HUES6 (cell line): Measurements from ENCODE around the gene C19orf44.
A peak's percentile ranks its signal among the peaks of the same experiment; 100 is the strongest.

ENCODE experiments used
- H3K27ac ChIP-seq: 2 replicates; pipeline ENCODE4 v1.7.0; 2013; ENCODE audit warnings: low read depth, mild to moderate bottlenecking, low read length, inconsistent platforms
- H3K27me3 ChIP-seq: 2 replicates; pipeline ENCODE4 v1.6.1; 2013; ENCODE audit warnings: low read length; ENCODE audit not compliant: control insufficient read depth, insufficient read depth
- H3K36me3 ChIP-seq: 2 replicates; pipeline ENCODE4 v1.6.1; 2013; ENCODE audit warnings: low read length; ENCODE audit not compliant: control insufficient read depth, insufficient read depth
- H3K4me1 ChIP-seq: 2 replicates; pipeline ENCODE4 v1.6.1; 2013; ENCODE audit warnings: low read length; ENCODE audit not compliant: control insufficient read depth, insufficient read depth
- H3K4me3 ChIP-seq: 2 replicates; pipeline ENCODE4 v1.5.1; 2013; ENCODE audit warnings: low read depth, low read length
- H3K9ac ChIP-seq: one replicate; pipeline ENCODE4 v1.6.1; 2013; ENCODE audit warnings: mild to moderate bottlenecking, low read length
- H3K9me3 ChIP-seq: 2 replicates; pipeline ENCODE4 v1.6.1; 2013; ENCODE audit warnings: low read depth, low read length; ENCODE audit not compliant: control insufficient read depth, insufficient read depth

The C19orf44 gene

GRCh38 chr19:16527971-16528521 is 31.9 kb downstream of the C19orf44 start:
- no peak overlapping the region for H3K27ac ChIP-seq
- no peak overlapping the region for H3K4me3 ChIP-seq
- H3K9ac ChIP-seq: no peak overlapping the region
- no peaks in the 10 kb centered on the region for H3K27me3 ChIP-seq
- H3K9me3 ChIP-seq: no peaks in the 10 kb centered on the region
- H3K4me1 ChIP-seq: no peaks in the 10 kb centered on the region
- H3K36me3 ChIP-seq: peaks cover 100% of the 10 kb centered on the region

GRCh38 chr19:16529466-16530144 is 33.4 kb downstream of the C19orf44 start:
- no peaks in the 10 kb centered on the region for H3K9me3 ChIP-seq
- no peak overlapping the region for H3K9ac ChIP-seq
- H3K27me3 ChIP-seq: no peaks in the 10 kb centered on the region
- H3K36me3 ChIP-seq: peaks cover 100% of the 10 kb centered on the region
- H3K4me3 ChIP-seq: no peak overlapping the region
- no peaks in the 10 kb centered on the region for H3K4me1 ChIP-seq
- no peak overlapping the region for H3K27ac ChIP-seq

- Histone ChIP-seq H3K4me3 (no peak overlapping the region), H3K9ac (no peak overlapping the region), H3K9me3 (no peaks in the 10 kb centered on the region), H3K4me1 (no peaks in the 10 kb centered on the region), H3K27me3 (no peaks in the 10 kb centered on the region), H3K27ac (no peak overlapping the region), H3K36me3 (peaks cover 100% of the 10 kb centered on the region)
Observed at GRCh38 chr19:16530540-16531379, 34.6 kb downstream of the C19orf44 start.

DNA sequence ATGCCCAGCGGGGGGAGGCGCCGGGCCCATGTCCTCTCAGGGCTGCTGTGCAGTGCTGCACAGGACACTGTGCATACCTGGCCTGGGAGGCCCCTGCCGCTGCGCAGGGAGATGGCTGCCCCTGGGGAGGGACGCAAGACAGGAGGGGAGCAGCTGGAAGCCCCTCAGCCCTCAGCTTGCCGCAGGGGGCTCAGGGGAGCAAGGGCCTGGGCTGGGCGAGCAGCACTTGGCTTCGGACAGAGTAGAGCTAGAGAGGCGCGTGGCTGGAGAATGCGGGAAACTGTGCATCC is 35.1 kb downstream of the C19orf44 start:
- Histone ChIP-seq H3K27ac (no peak overlapping the region), H3K9me3 (no peaks in the 10 kb centered on the region), H3K4me3 (no peak overlapping the region), H3K27me3 (no peaks in the 10 kb centered on the region), H3K4me1 (no peaks in the 10 kb centered on the region), H3K36me3 (peaks cover 100% of the 10 kb centered on the region), H3K9ac (no peak overlapping the region)

DNA sequence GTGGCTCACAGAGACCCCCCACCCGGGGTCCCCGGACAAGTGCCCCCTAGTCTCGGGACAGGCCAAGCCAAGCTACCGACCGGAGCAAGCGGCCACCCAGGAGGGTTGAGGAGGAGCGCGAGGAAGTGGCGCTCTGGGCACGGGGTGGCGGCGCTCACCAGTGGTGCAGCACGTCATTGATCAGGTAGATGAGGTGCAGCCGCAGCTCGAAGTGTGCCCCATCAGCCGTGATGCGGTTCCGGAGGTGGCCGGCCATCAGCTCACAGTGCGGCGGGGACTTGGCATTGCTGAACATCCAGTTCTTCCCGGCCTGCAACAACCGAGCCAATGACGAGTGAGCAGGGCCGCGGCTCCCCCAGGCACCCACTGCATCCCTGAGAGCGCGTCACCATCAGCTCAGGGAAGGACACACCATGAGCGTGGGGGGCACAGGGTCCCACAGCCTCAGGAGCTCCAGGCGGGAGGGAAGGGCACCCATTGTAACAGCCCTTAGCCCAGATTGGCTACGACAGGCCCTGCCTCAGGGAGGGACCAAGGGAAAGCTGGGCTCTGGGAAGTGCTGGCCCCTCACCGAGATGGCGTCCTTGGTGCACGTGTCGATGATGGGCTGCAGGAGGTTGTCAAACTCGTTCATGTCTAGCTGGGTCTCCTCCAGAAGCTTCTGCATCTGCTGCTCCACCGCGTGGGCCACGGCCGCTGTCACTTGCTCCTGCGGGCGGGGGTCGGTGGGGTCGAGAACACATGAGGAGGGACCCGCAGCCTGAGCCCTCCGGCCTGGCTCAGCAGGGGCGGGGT is 36.4 kb downstream of the C19orf44 start:
- H3K36me3 ChIP-seq: peaks cover 100% of the 10 kb centered on the region
- H3K27ac ChIP-seq: no peak overlapping the region
- no peak overlapping the region for H3K4me3 ChIP-seq
- H3K27me3 ChIP-seq: no peaks in the 10 kb centered on the region
- no peaks in the 10 kb centered on the region for H3K9me3 ChIP-seq
- no peak overlapping the region for H3K9ac ChIP-seq
- H3K4me1 ChIP-seq: no peaks in the 10 kb centered on the region

DNA sequence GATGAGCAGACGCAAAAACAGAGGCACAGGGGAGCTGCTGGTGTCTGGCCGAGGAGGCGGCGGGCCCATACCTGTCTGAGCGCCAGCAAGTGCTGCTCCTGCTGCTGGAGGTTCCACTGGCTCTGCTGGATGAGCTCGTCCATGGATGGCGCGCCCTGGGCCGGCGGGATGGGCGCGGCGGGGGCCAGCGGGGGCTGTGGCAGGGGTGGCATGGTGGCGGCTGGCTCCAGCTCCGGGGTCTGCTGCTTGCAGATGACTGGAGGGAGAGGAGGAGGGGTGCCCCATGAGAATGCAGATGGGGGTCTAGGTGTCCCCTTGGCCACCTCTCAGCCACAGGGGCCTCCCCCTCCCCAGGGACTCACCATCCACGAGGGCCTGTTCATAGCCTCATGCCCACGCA is 39.2 kb downstream of the C19orf44 start:
- Histone ChIP-seq H3K9ac (no peak overlapping the region), H3K36me3 (peaks cover 95% of the 10 kb centered on the region)

DNA sequence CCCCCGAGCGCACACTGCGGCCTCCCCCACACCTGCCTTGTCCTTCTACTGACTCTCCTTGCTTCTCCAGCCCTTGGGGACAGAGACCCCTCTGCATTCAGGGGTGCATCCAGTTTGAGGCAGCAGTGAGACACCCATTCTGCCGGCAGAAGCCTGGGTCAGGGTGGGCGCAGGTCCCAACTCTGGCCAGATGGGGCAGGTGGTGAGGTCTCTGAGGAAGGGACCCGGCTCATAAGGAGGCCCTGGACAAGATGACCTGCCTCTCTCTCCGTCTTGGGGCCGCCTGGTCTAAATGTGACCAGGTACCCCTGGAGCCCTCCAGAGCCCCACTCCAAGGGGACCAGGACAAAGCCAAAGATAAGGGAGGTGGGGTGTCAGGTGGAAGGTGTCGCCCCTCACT is 39.9 kb downstream of the C19orf44 start:
- no peaks in the 10 kb centered on the region for H3K9me3 ChIP-seq
- no peaks in the 10 kb centered on the region for H3K27me3 ChIP-seq
- H3K27ac ChIP-seq: no peak overlapping the region
- no peak overlapping the region for H3K9ac ChIP-seq
- H3K4me3 ChIP-seq: no peak overlapping the region
- H3K36me3 ChIP-seq: peaks cover 93% of the 10 kb centered on the region
- H3K4me1 ChIP-seq: no peaks in the 10 kb centered on the region

More for the DNA sequence above, 39.2 kb downstream of the C19orf44 start:
- Histone ChIP-seq H3K9me3 (no peaks in the 10 kb centered on the region), H3K27ac (no peak overlapping the region), H3K4me1 (no peaks in the 10 kb centered on the region), H3K27me3 (no peaks in the 10 kb centered on the region), H3K4me3 (no peak overlapping the region)

DNA sequence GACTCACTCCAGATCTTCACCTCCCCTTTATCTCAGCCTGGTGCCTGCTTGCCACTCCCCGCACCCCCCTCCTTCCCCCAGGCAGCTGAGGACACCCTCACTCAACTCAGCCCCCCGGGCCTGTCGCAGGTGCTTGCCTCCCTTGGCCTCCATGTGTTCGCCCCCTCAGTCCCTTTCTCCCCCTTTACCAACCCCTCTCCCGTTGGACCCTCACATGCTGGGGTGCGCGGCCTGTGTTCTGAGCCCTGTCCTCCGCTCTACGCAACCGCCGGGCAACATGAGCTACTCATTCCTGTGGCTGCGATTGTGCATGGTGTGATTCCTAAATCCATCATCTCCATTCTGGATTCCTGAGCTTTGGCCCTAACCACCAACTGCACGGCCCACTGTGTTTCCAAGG is 40.9 kb downstream of the C19orf44 start:
- Histone ChIP-seq H3K4me3 (no peak overlapping the region), H3K4me1 (no peaks in the 10 kb centered on the region), H3K9me3 (no peaks in the 10 kb centered on the region), H3K9ac (no peak overlapping the region), H3K36me3 (peaks cover 87% of the 10 kb centered on the region), H3K27me3 (no peaks in the 10 kb centered on the region), H3K27ac (no peak overlapping the region)

DNA sequence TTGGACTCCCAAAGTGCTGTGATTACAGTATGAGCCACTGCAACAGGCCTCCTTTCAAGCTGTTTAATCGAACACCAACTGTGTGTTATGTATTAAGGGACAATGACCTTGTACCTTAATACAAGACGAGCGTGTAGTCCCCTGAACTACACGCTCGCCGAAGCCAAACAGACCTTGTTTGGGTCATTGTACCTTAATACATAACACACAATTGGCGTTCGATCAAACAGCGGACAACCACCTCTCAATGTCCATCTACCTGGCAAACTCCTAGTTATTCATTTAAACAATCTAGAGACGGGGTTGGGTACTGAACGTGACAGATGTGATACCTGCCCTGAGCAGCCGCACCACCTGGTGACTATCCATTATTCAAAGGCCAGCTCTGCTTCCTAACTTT is 44.8 kb downstream of the C19orf44 start:
- Histone ChIP-seq H3K36me3 (peaks cover 48% of the 10 kb centered on the region), H3K27ac (no peak overlapping the region), H3K27me3 (no peaks in the 10 kb centered on the region), H3K4me3 (peak overlapping the region; percentile 98), H3K4me1 (no peaks in the 10 kb centered on the region), H3K9me3 (no peaks in the 10 kb centered on the region), H3K9ac (peak overlapping the region; percentile 93)

- peak overlapping the region; percentile 93 for H3K9ac ChIP-seq
- peak overlapping the region; percentile 98 for H3K4me3 ChIP-seq
- H3K36me3 ChIP-seq: peaks cover 42% of the 10 kb centered on the region
- H3K27me3 ChIP-seq: no peaks in the 10 kb centered on the region
- H3K9me3 ChIP-seq: no peaks in the 10 kb centered on the region
- peak overlapping the region; percentile 97 for H3K27ac ChIP-seq
- no peaks in the 10 kb centered on the region for H3K4me1 ChIP-seq
Observed at GRCh38 chr19:16541526-16542044, 45.4 kb downstream of the C19orf44 start.
